Ectodermal cell (in vitro differentiated cells): Measurements from ENCODE around the gene POLR2L.

Source experiments
- H3K27ac ChIP-seq: 2 replicates; pipeline ENCODE4 v1.7.0; 2013; ENCODE audit warnings: mild to moderate bottlenecking, low read depth, low read length; ENCODE audit not compliant: insufficient read depth, poor library complexity, severe bottlenecking
- H3K27me3 ChIP-seq: 2 replicates; pipeline ENCODE4 v1.7.0; 2013; ENCODE audit warnings: mild to moderate bottlenecking, low read length; ENCODE audit not compliant: insufficient read depth, control insufficient read depth, poor library complexity, severe bottlenecking
- H3K36me3 ChIP-seq: one replicate; pipeline ENCODE4 v1.7.0; 2013; ENCODE audit warnings: low read length; ENCODE audit not compliant: control insufficient read depth, insufficient read depth
- H3K4me1 ChIP-seq: one replicate; pipeline ENCODE4 v1.7.0; 2013; ENCODE audit warnings: low read length; ENCODE audit not compliant: control insufficient read depth, insufficient read depth
- H3K4me3 ChIP-seq: 2 replicates; pipeline ENCODE4 v1.7.0; 2013; ENCODE audit warnings: low read depth, low read length, control low read depth; ENCODE audit not compliant: insufficient read depth
- H3K9me3 ChIP-seq: 2 replicates; pipeline ENCODE4 v1.7.0; 2013; ENCODE audit warnings: mild to moderate bottlenecking, low read length, moderate library complexity; ENCODE audit not compliant: control insufficient read depth
- WGBS, 2 experiments: methylation state at CpG; one replicate each; pipeline ENCODE4 v1.1.7; 2013; ENCODE audit warnings: missing lambda C conversion rate in 2 of 2; 5-methylcytosine and 5-hydroxymethylcytosine counted together

The POLR2L gene

GRCh38 chr11:826227-826621 is 16.1 kb downstream of the POLR2L start:
- H3K36me3 ChIP-seq = peaks cover 9% of the 10 kb centered on the region
- H3K9me3 ChIP-seq = no peaks in the 10 kb centered on the region
- H3K27ac ChIP-seq = no peak overlapping the region
- H3K4me1 ChIP-seq = peaks cover 40% of the 10 kb centered on the region
- 83 to 89% methylated on average over 9 of the region's 9 CpGs for WGBS, 2 experiments
- H3K4me3 ChIP-seq = no peak overlapping the region
- peaks cover 58% of the 10 kb centered on the region for H3K27me3 ChIP-seq

GRCh38 chr11:825366-826226 is 16.7 kb downstream of the POLR2L start:
- peaks cover 9% of the 10 kb centered on the region for H3K36me3 ChIP-seq
- H3K27me3 ChIP-seq = peaks cover 52% of the 10 kb centered on the region
- peaks cover 37% of the 10 kb centered on the region for H3K4me1 ChIP-seq
- H3K27ac ChIP-seq = no peak overlapping the region
- WGBS, 2 experiments = 90% methylated on average over 12 of the region's 12 CpGs
- no peaks in the 10 kb centered on the region for H3K9me3 ChIP-seq
- no peak overlapping the region for H3K4me3 ChIP-seq

GRCh38 chr11:824942-825341 is 17.4 kb downstream of the POLR2L start:
- peaks cover 9% of the 10 kb centered on the region for H3K36me3 ChIP-seq
- 89 to 90% methylated on average over 10 to 11 of the region's 11 CpGs for WGBS, 2 experiments
- no peak overlapping the region for H3K4me3 ChIP-seq
- H3K9me3 ChIP-seq = no peaks in the 10 kb centered on the region
- peaks cover 36% of the 10 kb centered on the region for H3K4me1 ChIP-seq
- peaks cover 45% of the 10 kb centered on the region for H3K27me3 ChIP-seq
- no peak overlapping the region for H3K27ac ChIP-seq

GRCh38 chr11:824292-824880 is 17.9 kb downstream of the POLR2L start:
- peaks cover 31% of the 10 kb centered on the region for H3K4me1 ChIP-seq
- peaks cover 40% of the 10 kb centered on the region for H3K27me3 ChIP-seq
- no peaks in the 10 kb centered on the region for H3K9me3 ChIP-seq
- no peak overlapping the region for H3K27ac ChIP-seq
- no peak overlapping the region for H3K4me3 ChIP-seq
- peaks cover 9% of the 10 kb centered on the region for H3K36me3 ChIP-seq
- WGBS, 2 experiments = 96 to 97% methylated on average over 59 of the region's 59 CpGs

GRCh38 chr11:823441-824291 is 18.7 kb downstream of the POLR2L start:
- no peaks in the 10 kb centered on the region for H3K9me3 ChIP-seq
- peaks cover 9% of the 10 kb centered on the region for H3K36me3 ChIP-seq
- H3K4me3 ChIP-seq = no peak overlapping the region
- H3K4me1 ChIP-seq = peaks cover 28% of the 10 kb centered on the region
- no peak overlapping the region for H3K27ac ChIP-seq
- 93% methylated on average over 53 of the region's 53 CpGs for WGBS, 2 experiments
- H3K27me3 ChIP-seq = peaks cover 32% of the 10 kb centered on the region

GRCh38 chr11:821512-822371 is 20.6 kb downstream of the POLR2L start:
- no peak overlapping the region for H3K4me3 ChIP-seq
- 94% methylated on average over 22 of the region's 22 CpGs for WGBS, 2 experiments
- no peak overlapping the region for H3K27ac ChIP-seq
- no peaks in the 10 kb centered on the region for H3K9me3 ChIP-seq
- peaks cover 9% of the 10 kb centered on the region for H3K36me3 ChIP-seq
- peaks cover 13% of the 10 kb centered on the region for H3K27me3 ChIP-seq
- H3K4me1 ChIP-seq = peaks cover 12% of the 10 kb centered on the region

- H3K4me1 ChIP-seq = peaks cover 12% of the 10 kb centered on the region
- 88% methylated on average over 11 of the region's 11 CpGs for WGBS, 2 experiments
- H3K36me3 ChIP-seq = peaks cover 9% of the 10 kb centered on the region
- H3K27me3 ChIP-seq = peaks cover 5% of the 10 kb centered on the region
- H3K27ac ChIP-seq = no peak overlapping the region
- H3K4me3 ChIP-seq = peak overlapping the region; percentile 58
- no peaks in the 10 kb centered on the region for H3K9me3 ChIP-seq
Observed at GRCh38 chr11:820655-821511, 21.4 kb downstream of the POLR2L start.

- Histone ChIP-seq H3K9me3 (no peaks in the 10 kb centered on the region), H3K27me3 (no peaks in the 10 kb centered on the region), H3K36me3 (peaks cover 9% of the 10 kb centered on the region), H3K4me3 (peak overlapping the region; percentile 58), H3K27ac (no peak overlapping the region), H3K4me1 (peaks cover 12% of the 10 kb centered on the region)
- WGBS, 2 experiments = 12 to 13% methylated on average over 47 of the region's 47 CpGs
Observed at GRCh38 chr11:819943-820649, 22.2 kb downstream of the POLR2L start.
